H9 (cell line): ENCODE data around the gene DPP6. TPM values are rescaled to one million over a fixed set of nuclear protein-coding genes. Genes with fewer than 3 reads are reported as not detected.

Experiments
- DNase-seq: peaks from one replicate; pipeline ENCODE4 v3.0.0-alpha.2; 2017
- H2AFZ ChIP-seq: one replicate; pipeline ENCODE4 v1.6.1; 2013; ENCODE audit warnings: mild to moderate bottlenecking, low read length, control low read depth, moderate library complexity
- H2AK5ac ChIP-seq: 2 replicates; pipeline ENCODE4 v1.6.1; 2013; ENCODE audit warnings: low read length, control low read depth, mixed read lengths; ENCODE audit not compliant: insufficient read length
- H2BK120ac ChIP-seq: one replicate; pipeline ENCODE4 v1.6.1; 2013; ENCODE audit warnings: low read depth, mild to moderate bottlenecking, low read length, control low read depth, inconsistent platforms; ENCODE audit not compliant: poor library complexity, severe bottlenecking
- H2BK12ac ChIP-seq: 2 replicates; pipeline ENCODE4 v1.6.1; 2013; ENCODE audit warnings: low read length, control low read depth, mixed read lengths, low read depth; ENCODE audit not compliant: insufficient read length
- H2BK15ac ChIP-seq: 2 replicates; pipeline ENCODE4 v1.6.1; 2013; ENCODE audit warnings: low read depth, low read length, control low read depth
- H2BK20ac ChIP-seq: one replicate; pipeline ENCODE4 v1.6.1; 2013; ENCODE audit warnings: low read depth, mild to moderate bottlenecking, low read length, control low read depth, inconsistent platforms; ENCODE audit not compliant: poor library complexity, severe bottlenecking
- H2BK5ac ChIP-seq: 2 replicates; pipeline ENCODE4 v1.6.1; 2013; ENCODE audit warnings: low read length, control low read depth, mixed read lengths; ENCODE audit not compliant: insufficient read length
- H3K14ac ChIP-seq: 2 replicates; pipeline ENCODE4 v1.6.1; 2013; ENCODE audit warnings: low read length, control low read depth; ENCODE audit not compliant: insufficient read depth
- H3K18ac ChIP-seq: 2 replicates; pipeline ENCODE4 v1.6.1; 2013; ENCODE audit warnings: low read depth, mild to moderate bottlenecking, mixed read lengths, low read length, control low read depth; ENCODE audit not compliant: insufficient read length
- H3K23ac ChIP-seq: 2 replicates; pipeline ENCODE4 v1.6.1; 2013; ENCODE audit warnings: low read length, control low read depth, mixed read lengths, low read depth; ENCODE audit not compliant: insufficient read length
- H3K23me2 ChIP-seq: 2 replicates; pipeline ENCODE4 v1.6.1; 2013; ENCODE audit warnings: low read depth, mild to moderate bottlenecking, mixed read lengths, low read length, control low read depth; ENCODE audit not compliant: insufficient read length, poor library complexity, severe bottlenecking
- H3K27ac ChIP-seq: 2 replicates; pipeline ENCODE4 v1.5.1; 2013; ENCODE audit warnings: low read length, control low read depth, mixed read lengths, low read depth; ENCODE audit not compliant: insufficient read length
- H3K27me3 ChIP-seq: 2 replicates; pipeline ENCODE4 v1.6.1; 2013; ENCODE audit warnings: low read length, control low read depth, inconsistent platforms; ENCODE audit not compliant: insufficient read depth
- H3K4ac ChIP-seq: 2 replicates; pipeline ENCODE4 v1.6.1; 2013; ENCODE audit warnings: low read depth, mild to moderate bottlenecking, control low read depth, inconsistent platforms, low read length, moderate library complexity
- H3K4me1 ChIP-seq: 2 replicates; pipeline ENCODE4 v1.6.1; 2013; ENCODE audit warnings: low read length, control low read depth, inconsistent platforms; ENCODE audit not compliant: insufficient read depth
- H3K4me2 ChIP-seq: 2 replicates; pipeline ENCODE4 v1.6.1; 2013; ENCODE audit warnings: low read length, control low read depth, mixed read lengths; ENCODE audit not compliant: insufficient read length, insufficient read depth
- H3K56ac ChIP-seq: 2 replicates; pipeline ENCODE4 v1.6.1; 2013; ENCODE audit warnings: low read depth, mild to moderate bottlenecking, mixed read lengths, low read length, control low read depth; ENCODE audit not compliant: insufficient read length
- H3K79me1 ChIP-seq: 2 replicates; pipeline ENCODE4 v1.6.1; 2013; ENCODE audit warnings: low read depth, mild to moderate bottlenecking, moderate library complexity, low read length, control low read depth, inconsistent platforms; ENCODE audit not compliant: insufficient read depth, poor library complexity, severe bottlenecking
- H3K79me2 ChIP-seq: 2 replicates; pipeline ENCODE4 v1.6.1; 2013; ENCODE audit warnings: low read length, control low read depth, inconsistent platforms; ENCODE audit not compliant: insufficient read depth
- H3K9ac ChIP-seq: 2 replicates; pipeline ENCODE4 v1.6.1; 2013; ENCODE audit warnings: low read length, control low read depth, mixed read lengths; ENCODE audit not compliant: insufficient read length; ENCODE audit errors: extremely low read depth
- H3K9me3 ChIP-seq: one replicate; pipeline ENCODE4 v1.6.1; 2013; ENCODE audit warnings: low read depth, low read length, inconsistent platforms; ENCODE audit not compliant: control insufficient read depth
- H3T11ph ChIP-seq: one replicate; pipeline ENCODE4 v1.6.1; 2013; ENCODE audit warnings: mild to moderate bottlenecking, low read length, control low read depth, inconsistent platforms
- H4K20me1 ChIP-seq: one replicate; pipeline ENCODE4 v1.6.1; 2013; ENCODE audit not compliant: control insufficient read depth, insufficient read length, insufficient read depth
- H4K5ac ChIP-seq: 2 replicates; pipeline ENCODE4 v1.6.1; 2013; ENCODE audit warnings: low read depth, mild to moderate bottlenecking, mixed read lengths, low read length, control low read depth; ENCODE audit not compliant: insufficient read length
- H4K8ac ChIP-seq: replicated peaks from 2 replicates; pipeline ENCODE4 v1.6.1; 2013; ENCODE audit warnings: low read length, control low read depth, mixed read lengths, low read depth; ENCODE audit not compliant: insufficient read length
- H4K91ac ChIP-seq: 2 replicates; pipeline ENCODE4 v1.6.1; 2013; ENCODE audit warnings: low read depth, mild to moderate bottlenecking, moderate library complexity, mixed read lengths, low read length, control low read depth; ENCODE audit not compliant: insufficient read length
- H3K27ac Mint-ChIP-seq, 3 experiments: 2 replicates in 2 of 3; 3 replicates in 1 of 3; pipeline ENCODE4 v1.8.0; 2020 to 2021; ENCODE audit warnings: mixed read lengths in 3 of 3, mild to moderate bottlenecking in 1 of 3, moderate library complexity in 1 of 3
- H3K27me3 Mint-ChIP-seq: 2 replicates; pipeline ENCODE4 v1.8.0; 2021; ENCODE audit warnings: low read depth, mild to moderate bottlenecking, moderate library complexity, mixed read lengths
- H3K36me3 Mint-ChIP-seq, 3 experiments: 2 replicates in 2 of 3; 3 replicates in 1 of 3; pipeline ENCODE4 v1.8.0; 2020 to 2021; ENCODE audit warnings: low read depth in 3 of 3, mixed read lengths in 3 of 3; ENCODE audit not compliant: insufficient read depth in 1 of 3
- H3K4me1 Mint-ChIP-seq, 2 experiments: 2 replicates each; pipeline ENCODE4 v1.8.0; 2020; ENCODE audit warnings: mixed read lengths in 2 of 2
- H3K4me3 Mint-ChIP-seq, 2 experiments: 2 replicates in 1 of 2; 3 replicates in 1 of 2; pipeline ENCODE4 v1.8.0; 2020 to 2021; ENCODE audit warnings: mild to moderate bottlenecking in 2 of 2, mixed read lengths in 2 of 2, moderate library complexity in 1 of 2
- H3K9me3 Mint-ChIP-seq, 2 experiments: 2 replicates in 1 of 2; 3 replicates in 1 of 2; pipeline ENCODE4 v1.8.0; 2020; ENCODE audit warnings: mild to moderate bottlenecking in 2 of 2, mixed read lengths in 2 of 2, moderate library complexity in 1 of 2
- WGBS: extraction: QIAGEN DNeasy Blood & Tissue Kit; methylation state at CpG from one replicate; pipeline ENCODE4 v1.1.7; 2013; ENCODE audit warnings: missing lambda C conversion rate, low lambda C conversion rate, mixed read lengths; ENCODE audit not compliant: insufficient read length; ENCODE audit errors: extremely low coverage; 5-methylcytosine and 5-hydroxymethylcytosine counted together
- total RNA-seq: library from RNA; stranded (reverse); gene quantifications from 2 replicates; pipeline ENCODE4 v1.2.1, GENCODE V29; 2021
- TF ChIP-seq, protein P1 (sequence below): fragments of 200-600 bp; sonication (generic); conservative IDR thresholded peaks from 3 replicates; pipeline ENCODE4 v1.8.0; 2021; ENCODE audit warnings: antibody characterized with exemption, mild to moderate bottlenecking

Gene DPP6
- total RNA-seq, 1 experiment from 2014 or later = 4.5 TPM

- no peaks in the 10 kb centered on the region for H3K79me1 ChIP-seq
- H3K27ac ChIP-seq = no peak overlapping the region
- Mint-ChIP-seq H3K4me3 (no peak overlapping the region), H3K9me3 (0 out of 5 replicates have a peak, but pooled peaks cover 0 to 3% of the 10 kb centered on the region in 2 experiments), H3K4me1 (peaks cover 7% of the 10 kb centered on the region in 2 experiments), H3K27me3 (peaks cover 6% of the 10 kb centered on the region), H3K36me3 (no peaks in the 10 kb centered on the region; a peak in 2 of 7 replicates), H3K27ac (no peak overlapping the region; a peak in 1 of 7 replicates)
- H2BK5ac ChIP-seq = no peak overlapping the region
- H2AK5ac ChIP-seq = no peak overlapping the region
- H3T11ph ChIP-seq = no peak overlapping the region
- no peak overlapping the region for H2BK20ac ChIP-seq
- no peak overlapping the region for H3K9ac ChIP-seq
- H4K20me1 ChIP-seq = no peaks in the 10 kb centered on the region
- no peak overlapping the region for H3K14ac ChIP-seq
- no peaks in the 10 kb centered on the region; the same call in 1 of the 2 replicates for H3K4me1 ChIP-seq
- H3K23me2 ChIP-seq = no peaks in the 10 kb centered on the region
- TF ChIP-seq, protein P1, sequence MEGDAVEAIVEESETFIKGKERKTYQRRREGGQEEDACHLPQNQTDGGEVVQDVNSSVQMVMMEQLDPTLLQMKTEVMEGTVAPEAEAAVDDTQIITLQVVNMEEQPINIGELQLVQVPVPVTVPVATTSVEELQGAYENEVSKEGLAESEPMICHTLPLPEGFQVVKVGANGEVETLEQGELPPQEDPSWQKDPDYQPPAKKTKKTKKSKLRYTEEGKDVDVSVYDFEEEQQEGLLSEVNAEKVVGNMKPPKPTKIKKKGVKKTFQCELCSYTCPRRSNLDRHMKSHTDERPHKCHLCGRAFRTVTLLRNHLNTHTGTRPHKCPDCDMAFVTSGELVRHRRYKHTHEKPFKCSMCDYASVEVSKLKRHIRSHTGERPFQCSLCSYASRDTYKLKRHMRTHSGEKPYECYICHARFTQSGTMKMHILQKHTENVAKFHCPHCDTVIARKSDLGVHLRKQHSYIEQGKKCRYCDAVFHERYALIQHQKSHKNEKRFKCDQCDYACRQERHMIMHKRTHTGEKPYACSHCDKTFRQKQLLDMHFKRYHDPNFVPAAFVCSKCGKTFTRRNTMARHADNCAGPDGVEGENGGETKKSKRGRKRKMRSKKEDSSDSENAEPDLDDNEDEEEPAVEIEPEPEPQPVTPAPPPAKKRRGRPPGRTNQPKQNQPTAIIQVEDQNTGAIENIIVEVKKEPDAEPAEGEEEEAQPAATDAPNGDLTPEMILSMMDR = no peak
- H3K79me2 ChIP-seq = no peaks in the 10 kb centered on the region
- H3K27me3 ChIP-seq = no peaks in the 10 kb centered on the region
- DNase-seq = no peak
- H4K5ac ChIP-seq = no peak overlapping the region
- no peak overlapping the region for H2BK120ac ChIP-seq
- H4K8ac ChIP-seq = no peak overlapping the region
- no peaks in the 10 kb centered on the region for H3K9me3 ChIP-seq
- H3K4ac ChIP-seq = no peak overlapping the region
- no CpG with 5 or more reads among the region's 12 CpGs for WGBS
- no peak overlapping the region for H3K4me2 ChIP-seq
- H3K18ac ChIP-seq = no peak overlapping the region
- H2AFZ ChIP-seq = no peak overlapping the region
- H2BK15ac ChIP-seq = no peak overlapping the region
- H2BK12ac ChIP-seq = no peak overlapping the region
- H3K23ac ChIP-seq = no peak overlapping the region
- no peak overlapping the region for H3K56ac ChIP-seq
- H4K91ac ChIP-seq = no peak overlapping the region
Observed at GRCh38 chr7:154753226-154753625, 701.0 kb downstream of the DPP6 start.
